ENCODE measurements around the gene CHST7.

CHST7 gene

DNA sequence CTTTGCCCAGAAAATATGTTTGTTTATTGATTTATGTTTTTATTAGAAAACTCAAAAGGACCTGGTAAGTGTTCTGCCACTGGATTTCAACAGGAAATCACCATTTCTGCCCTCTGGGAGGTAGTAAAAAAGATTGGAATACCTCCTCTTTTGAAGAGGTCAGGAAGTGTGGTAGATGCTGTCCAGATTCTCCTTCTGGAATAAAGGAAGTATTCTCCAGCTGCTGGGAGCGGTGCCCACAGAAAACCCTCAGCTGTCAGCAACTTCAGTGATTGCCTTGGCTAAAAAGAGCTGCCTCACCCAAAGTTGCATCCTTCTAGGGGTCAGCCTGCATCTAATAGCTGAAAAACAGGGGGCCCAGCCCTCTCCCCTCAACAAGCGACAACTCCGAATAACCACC lies 14.5 kb upstream of the CHST7 start:
- no peak overlapping the region for H2AFZ ChIP-seq (ENCODE audit: low read depth, low read length)

DNA sequence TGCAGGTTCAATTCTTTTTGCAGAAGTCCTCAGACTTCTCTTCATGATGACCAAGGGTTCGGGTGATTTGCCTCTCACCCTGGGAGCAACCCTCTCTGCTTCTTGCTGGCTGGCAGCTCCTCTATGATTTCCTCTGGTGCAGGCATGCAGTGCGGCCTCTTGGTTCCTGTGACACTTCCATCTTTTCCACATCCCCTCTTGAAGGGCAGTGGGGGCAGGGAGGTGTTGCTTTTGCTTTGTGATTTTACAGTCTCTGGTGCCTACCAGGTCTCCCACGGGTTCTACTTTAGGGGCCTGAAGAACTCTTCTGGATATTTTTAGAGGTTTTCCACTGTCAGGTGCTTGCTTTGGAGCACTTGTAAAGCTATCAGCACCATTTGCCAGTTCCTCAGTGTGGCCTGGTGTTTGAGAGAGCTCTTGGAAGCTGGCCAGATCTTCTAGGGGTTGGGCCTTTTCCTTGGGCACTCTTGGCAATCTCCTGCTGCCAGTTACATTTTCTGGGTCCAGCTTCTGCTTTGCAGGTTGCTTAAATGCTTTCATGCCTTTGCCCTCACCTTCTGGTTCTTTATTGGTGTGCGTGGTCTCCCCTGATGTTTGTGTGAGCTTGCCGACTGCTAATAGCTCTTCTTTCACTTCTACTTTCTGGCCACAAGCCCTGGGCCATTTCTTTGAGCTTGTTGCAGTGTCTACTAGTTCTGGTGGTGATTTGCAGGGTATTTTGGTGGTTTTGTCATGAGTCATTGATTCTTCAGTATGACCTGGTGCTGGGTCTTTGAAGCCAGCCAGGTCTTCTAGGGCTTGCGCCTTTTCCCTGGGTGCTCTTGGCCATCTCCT lies 11.5 kb upstream of the CHST7 start:
- peak overlapping the region; percentile 73 for H3K27ac ChIP-seq (ENCODE audit: low read length)

More for the DNA sequence above, 14.5 kb upstream of the CHST7 start:
- Histone ChIP-seq H4K20me1 (ENCODE audit: insufficient read depth, low read length) (no peaks in the 10 kb centered on the region), H3K27ac (ENCODE audit: low read length) (no peak overlapping the region), H3K4me3 (ENCODE audit: low read length) (no peak overlapping the region), H3K9me3 (ENCODE audit: insufficient read depth, low read length) (no peaks in the 10 kb centered on the region), H3K4me2 (ENCODE audit: low read length) (no peak overlapping the region), H3K27me3 (ENCODE audit: low read depth, low read length) (0 out of 2 replicates have a peak, but pooled peaks cover 2% of the 10 kb centered on the region), H3K36me3 (replicated peaks; ENCODE audit: low read depth, low read length) (no peaks in the 10 kb centered on the region), H3K4me1 (ENCODE audit: low read length) (peaks cover 28% of the 10 kb centered on the region), H3K9ac (ENCODE audit: low read length) (no peak overlapping the region), H3K79me2 (ENCODE audit: low read length) (no peaks in the 10 kb centered on the region)
- TF ChIP-seq, protein P1, sequence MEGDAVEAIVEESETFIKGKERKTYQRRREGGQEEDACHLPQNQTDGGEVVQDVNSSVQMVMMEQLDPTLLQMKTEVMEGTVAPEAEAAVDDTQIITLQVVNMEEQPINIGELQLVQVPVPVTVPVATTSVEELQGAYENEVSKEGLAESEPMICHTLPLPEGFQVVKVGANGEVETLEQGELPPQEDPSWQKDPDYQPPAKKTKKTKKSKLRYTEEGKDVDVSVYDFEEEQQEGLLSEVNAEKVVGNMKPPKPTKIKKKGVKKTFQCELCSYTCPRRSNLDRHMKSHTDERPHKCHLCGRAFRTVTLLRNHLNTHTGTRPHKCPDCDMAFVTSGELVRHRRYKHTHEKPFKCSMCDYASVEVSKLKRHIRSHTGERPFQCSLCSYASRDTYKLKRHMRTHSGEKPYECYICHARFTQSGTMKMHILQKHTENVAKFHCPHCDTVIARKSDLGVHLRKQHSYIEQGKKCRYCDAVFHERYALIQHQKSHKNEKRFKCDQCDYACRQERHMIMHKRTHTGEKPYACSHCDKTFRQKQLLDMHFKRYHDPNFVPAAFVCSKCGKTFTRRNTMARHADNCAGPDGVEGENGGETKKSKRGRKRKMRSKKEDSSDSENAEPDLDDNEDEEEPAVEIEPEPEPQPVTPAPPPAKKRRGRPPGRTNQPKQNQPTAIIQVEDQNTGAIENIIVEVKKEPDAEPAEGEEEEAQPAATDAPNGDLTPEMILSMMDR (IDR thresholded peaks at IDR 0.05; ENCODE audit: low read depth, low read length): no peak
- no peak for TF ChIP-seq EZH2phosphoT487 (IDR thresholded peaks at IDR 0.05; ENCODE audit: low read depth)

DNA sequence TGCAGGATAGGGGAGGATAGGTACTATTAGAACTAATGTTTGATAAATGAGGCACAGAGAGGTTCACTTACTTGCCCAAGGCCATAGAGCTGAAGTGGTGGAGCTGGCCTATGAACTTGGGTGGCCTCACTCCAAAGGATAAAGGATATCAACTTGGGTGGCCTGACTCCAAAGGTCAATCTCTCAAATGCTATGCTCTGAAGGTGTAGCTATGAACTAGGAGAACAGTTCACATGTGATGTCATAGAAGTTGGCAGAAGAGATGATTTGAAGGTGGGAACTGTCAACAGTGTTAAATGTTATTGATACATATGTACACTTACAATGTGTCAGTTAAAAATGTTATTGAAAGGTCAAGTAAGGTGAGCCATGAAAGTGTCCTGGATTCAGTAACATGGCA lies 6.2 kb upstream of the CHST7 start:
- Histone ChIP-seq H3K36me3 (replicated peaks; ENCODE audit: low read depth, low read length) (no peaks in the 10 kb centered on the region), H3K9ac (ENCODE audit: low read length) (no peak overlapping the region), H2AFZ (ENCODE audit: low read depth, low read length) (no peak overlapping the region), H4K20me1 (ENCODE audit: insufficient read depth, low read length) (no peaks in the 10 kb centered on the region), H3K27ac (ENCODE audit: low read length) (no peak overlapping the region), H3K4me2 (ENCODE audit: low read length) (no peak overlapping the region), H3K9me3 (ENCODE audit: insufficient read depth, low read length) (no peaks in the 10 kb centered on the region), H3K4me1 (ENCODE audit: low read length) (peaks cover 30% of the 10 kb centered on the region), H3K27me3 (ENCODE audit: low read depth, low read length) (no peaks in the 10 kb centered on the region), H3K4me3 (ENCODE audit: low read length) (no peak overlapping the region), H3K79me2 (ENCODE audit: low read length) (no peaks in the 10 kb centered on the region)
- TF ChIP-seq EZH2phosphoT487 (IDR thresholded peaks at IDR 0.05; ENCODE audit: low read depth): no peak
- TF ChIP-seq, protein P1 (IDR thresholded peaks at IDR 0.05; ENCODE audit: low read depth, low read length): no peak

More for the DNA sequence above, 11.5 kb upstream of the CHST7 start:
- H3K4me1 ChIP-seq (ENCODE audit: low read length): peaks cover 28% of the 10 kb centered on the region
- no peak for TF ChIP-seq EZH2phosphoT487 (IDR thresholded peaks at IDR 0.05; ENCODE audit: low read depth)
- TF ChIP-seq, protein P1 (IDR thresholded peaks at IDR 0.05; ENCODE audit: low read depth, low read length): no peak
- H3K79me2 ChIP-seq (ENCODE audit: low read length): no peaks in the 10 kb centered on the region
- 0 out of 2 replicates have a peak, but pooled peaks cover 2% of the 10 kb centered on the region for H3K27me3 ChIP-seq (ENCODE audit: low read depth, low read length)
- H3K4me3 ChIP-seq (ENCODE audit: low read length): peak overlapping the region; percentile 44
- no peak overlapping the region for H2AFZ ChIP-seq (ENCODE audit: low read depth, low read length)
- peak overlapping the region; percentile 28; the same call in 1 of the 2 replicates for H3K9ac ChIP-seq (ENCODE audit: low read length)
- peak overlapping the region; percentile 80 for H3K4me2 ChIP-seq (ENCODE audit: low read length)
- no peaks in the 10 kb centered on the region for H4K20me1 ChIP-seq (ENCODE audit: insufficient read depth, low read length)
- H3K9me3 ChIP-seq (ENCODE audit: insufficient read depth, low read length): no peaks in the 10 kb centered on the region
- H3K36me3 ChIP-seq (replicated peaks; ENCODE audit: low read depth, low read length): no peaks in the 10 kb centered on the region

DNA sequence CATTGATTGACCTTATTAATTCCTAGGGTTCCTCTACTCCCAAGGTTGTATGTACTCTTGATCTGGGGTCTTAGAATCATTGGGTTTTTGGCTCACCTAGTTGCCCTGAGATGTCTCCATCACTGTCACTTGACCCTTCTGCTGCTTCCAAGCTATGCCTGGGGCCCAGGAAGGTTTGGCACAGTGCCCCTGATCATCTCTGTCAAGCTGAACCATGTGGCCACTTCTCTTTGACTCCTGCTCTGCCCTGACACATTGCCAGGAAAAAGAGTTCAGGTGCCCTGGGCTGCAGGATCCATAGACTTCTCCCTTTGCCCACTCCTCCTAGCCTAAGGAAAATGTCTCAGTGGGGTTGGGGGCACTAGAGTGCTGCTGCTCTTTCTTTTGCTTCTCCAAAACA lies 3.9 kb upstream of the CHST7 start:
- Histone ChIP-seq H3K27ac (ENCODE audit: low read length) (no peak overlapping the region), H3K4me1 (ENCODE audit: low read length) (peaks cover 25% of the 10 kb centered on the region), H3K79me2 (ENCODE audit: low read length) (no peaks in the 10 kb centered on the region), H2AFZ (ENCODE audit: low read depth, low read length) (no peak overlapping the region), H3K9ac (ENCODE audit: low read length) (no peak overlapping the region), H3K27me3 (ENCODE audit: low read depth, low read length) (no peaks in the 10 kb centered on the region), H3K36me3 (replicated peaks; ENCODE audit: low read depth, low read length) (no peaks in the 10 kb centered on the region), H4K20me1 (ENCODE audit: insufficient read depth, low read length) (no peaks in the 10 kb centered on the region), H3K4me2 (ENCODE audit: low read length) (no peak overlapping the region), H3K9me3 (ENCODE audit: insufficient read depth, low read length) (no peaks in the 10 kb centered on the region), H3K4me3 (ENCODE audit: low read length) (no peak overlapping the region)
- no peak for TF ChIP-seq EZH2phosphoT487 (IDR thresholded peaks at IDR 0.05; ENCODE audit: low read depth)
- TF ChIP-seq, protein P1 (IDR thresholded peaks at IDR 0.05; ENCODE audit: low read depth, low read length): no peak
